ENCODE data around the gene TNFRSF18.

DNA sequence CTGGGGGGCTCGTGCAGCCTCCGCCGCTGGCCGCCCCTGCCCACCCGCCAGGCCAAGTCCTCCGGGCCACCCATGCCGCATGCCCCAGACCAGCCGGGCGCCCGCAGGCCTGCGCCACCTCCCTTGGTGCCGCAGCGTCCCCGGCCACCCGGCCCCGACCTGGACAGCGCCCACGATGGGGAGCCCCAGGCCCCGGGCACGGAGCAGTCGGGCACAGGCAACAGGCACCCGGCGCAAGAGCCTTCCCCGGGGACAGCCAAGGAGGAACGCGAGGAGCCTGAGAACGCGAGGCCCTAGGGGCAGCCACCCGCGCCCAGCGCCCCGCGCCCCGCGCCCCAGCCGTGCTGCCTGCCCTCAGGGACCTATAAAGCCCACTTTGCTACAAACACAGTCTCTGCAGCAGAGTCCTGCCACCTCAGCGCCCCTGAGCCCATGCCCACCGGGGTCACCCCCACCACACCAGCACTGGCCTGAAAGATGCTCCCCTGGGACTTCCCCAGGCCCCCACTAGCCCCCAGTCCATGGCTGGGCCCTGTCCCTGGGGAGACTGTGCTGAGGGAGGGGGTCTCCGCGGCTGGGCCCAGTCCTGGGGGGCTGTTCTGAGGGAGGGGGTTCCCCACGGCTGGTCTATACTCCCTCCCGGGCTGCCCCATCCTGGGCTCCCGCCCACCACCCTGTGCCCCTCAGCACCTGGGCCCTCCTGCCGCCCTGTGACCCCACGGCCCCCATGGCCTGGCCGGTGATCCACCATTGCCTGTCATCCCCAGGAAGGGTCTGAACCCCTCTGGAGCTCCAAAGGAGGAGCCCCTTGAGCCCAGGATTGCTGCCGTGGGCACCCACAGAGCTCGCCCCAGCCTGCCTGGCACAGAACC lies 8.6 kb downstream of the TNFRSF18 start:
- TF ChIP-seq CTCF (conservative IDR thresholded peaks at IDR 0.05; ENCODE audit: low read length) (no peak), EZH2phosphoT487 (IDR thresholded peaks at IDR 0.05; ENCODE audit: borderline replicate concordance) (no peak)
